ENCODE data around the gene PRM3. TPM values are rescaled to one million over a fixed set of nuclear protein-coding genes. Genes with fewer than 3 reads are reported as not detected.

The PRM3 gene
- total RNA-seq, 2 donors from 2014 or later = not detected

DNA sequence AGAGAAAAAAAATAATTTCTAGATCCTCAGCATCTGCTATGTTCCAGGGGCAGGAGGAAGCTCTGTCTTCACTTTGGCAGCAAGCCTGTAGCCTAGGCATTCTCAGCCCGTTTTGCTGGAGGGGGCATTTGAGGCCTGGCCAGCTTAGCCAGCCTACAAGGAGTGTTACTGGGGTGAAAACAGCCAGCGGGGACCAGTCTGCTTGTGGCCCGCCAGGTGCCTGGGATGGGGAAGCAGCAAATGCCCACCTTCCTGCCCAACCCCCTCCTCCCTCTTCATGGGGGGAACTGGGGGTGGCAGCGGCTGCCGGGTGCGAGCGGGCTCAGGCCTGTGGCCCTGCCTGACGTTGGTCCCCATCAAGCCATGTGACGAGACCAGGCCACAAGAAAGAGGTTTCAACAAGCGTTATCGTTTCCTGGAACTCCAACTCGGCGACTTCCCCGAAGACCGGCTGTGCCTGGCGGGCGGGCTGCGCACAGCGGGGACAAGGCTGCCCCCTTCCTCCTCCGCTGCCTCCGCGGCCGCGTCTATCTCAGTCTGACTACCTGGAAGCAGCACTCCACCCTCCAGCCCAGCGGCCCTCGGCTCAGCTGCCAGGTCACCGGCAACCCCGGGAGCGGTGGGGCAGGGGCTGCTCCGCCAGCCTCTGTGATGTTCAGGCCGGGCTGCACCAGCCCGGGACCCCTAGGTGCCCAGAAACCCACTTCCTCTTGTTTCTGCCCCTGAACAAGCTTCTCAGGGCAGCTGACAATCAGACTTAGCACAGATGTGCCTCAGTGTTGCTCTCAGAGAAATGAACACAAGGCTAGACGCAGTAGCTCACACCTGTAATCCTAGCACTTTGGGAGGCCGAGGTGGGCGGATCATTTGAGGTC lies 40.3 kb downstream of the PRM3 start:
- ATAC-seq (peak; percentile 90), DNase-seq (peak; percentile 62 to 70 (median 68))
- peak overlapping the region; percentile 99 for H3K27ac Mint-ChIP-seq
- H3K27me3 Mint-ChIP-seq = no peaks in the 10 kb centered on the region
- peaks cover 42% of the 10 kb centered on the region for H3K4me1 Mint-ChIP-seq
- H3K9me3 ChIP-seq (ENCODE audit: control insufficient read depth, low read length, poor library complexity, severe bottlenecking) = no peaks in the 10 kb centered on the region
- no peaks in the 10 kb centered on the region for H3K36me3 Mint-ChIP-seq (ENCODE audit: low read depth)
- H3K4me3 Mint-ChIP-seq = peak overlapping the region; percentile 78

DNA sequence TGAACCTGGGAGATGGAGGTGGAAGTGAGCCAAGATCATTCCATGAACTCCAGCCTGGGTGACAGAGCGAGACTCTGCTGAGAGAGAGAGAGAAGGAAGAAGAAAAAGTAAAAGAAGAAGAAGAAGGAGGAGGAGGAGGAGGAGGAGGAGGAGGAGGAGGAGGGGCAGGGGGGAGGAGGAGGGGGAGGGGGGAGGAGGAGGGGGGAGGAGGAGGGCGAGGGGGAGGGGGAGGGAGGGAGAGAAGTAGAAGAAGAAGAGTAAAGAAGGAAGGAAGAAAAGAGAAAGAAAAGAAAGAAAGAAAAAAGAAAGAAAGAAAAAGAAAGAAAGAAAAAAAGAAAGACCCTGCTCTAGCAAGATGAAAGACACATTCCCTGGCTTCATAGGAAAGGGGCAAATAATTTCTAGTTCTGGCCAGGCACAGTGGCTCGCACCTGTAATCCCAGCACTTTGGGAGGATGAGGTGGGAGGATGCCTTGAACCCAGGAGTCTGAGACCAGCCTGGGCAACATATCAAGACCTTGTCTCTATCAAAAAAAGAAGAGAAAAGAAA lies 41.1 kb downstream of the PRM3 start:
- ATAC-seq = no peak
- H3K36me3 Mint-ChIP-seq (ENCODE audit: low read depth) = no peaks in the 10 kb centered on the region
- DNase-seq = no peak
- H3K27ac Mint-ChIP-seq = peak overlapping the region; percentile 99
- H3K4me3 Mint-ChIP-seq = peak overlapping the region; percentile 78
- no peaks in the 10 kb centered on the region for H3K9me3 ChIP-seq (ENCODE audit: control insufficient read depth, low read length, poor library complexity, severe bottlenecking)
- peaks cover 42% of the 10 kb centered on the region for H3K4me1 Mint-ChIP-seq
- H3K27me3 Mint-ChIP-seq = no peaks in the 10 kb centered on the region

DNA sequence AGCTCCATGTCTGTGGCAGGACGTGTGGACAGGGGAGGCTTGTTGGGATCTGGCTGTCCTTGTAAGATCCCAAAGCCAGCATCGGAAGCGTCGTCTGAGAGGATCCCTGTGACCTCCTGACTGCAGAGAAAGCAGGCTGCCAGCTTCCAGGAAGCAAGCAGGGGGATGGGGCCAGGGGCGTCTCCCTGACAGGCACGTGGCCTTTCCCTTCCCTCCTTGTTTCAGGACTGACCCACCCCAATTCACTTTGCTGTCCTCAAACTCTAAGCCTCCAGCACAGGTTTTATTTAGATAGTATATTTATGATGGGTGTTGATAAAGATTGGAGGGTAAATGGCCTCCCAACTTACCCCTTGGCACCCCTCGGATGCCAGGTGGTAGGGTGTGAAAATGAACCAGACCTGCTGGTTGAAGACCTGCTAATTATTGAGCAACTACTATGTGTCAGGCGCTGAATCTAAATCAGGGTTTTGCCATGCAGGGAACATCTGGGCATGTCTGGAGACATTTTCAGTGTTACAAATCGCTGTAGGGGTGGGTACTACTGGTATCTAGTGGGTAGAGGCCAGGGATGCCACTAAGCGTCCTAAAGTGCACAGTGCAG lies 42.0 kb downstream of the PRM3 start:
- no peaks in the 10 kb centered on the region for H3K9me3 ChIP-seq (ENCODE audit: control insufficient read depth, low read length, poor library complexity, severe bottlenecking)
- ATAC-seq = no peak
- Mint-ChIP-seq H3K27ac (peak overlapping the region; percentile 99), H3K36me3 (ENCODE audit: low read depth) (no peaks in the 10 kb centered on the region), H3K4me3 (peak overlapping the region; percentile 5), H3K27me3 (no peaks in the 10 kb centered on the region), H3K4me1 (peaks cover 42% of the 10 kb centered on the region)
- no peak for DNase-seq

DNA sequence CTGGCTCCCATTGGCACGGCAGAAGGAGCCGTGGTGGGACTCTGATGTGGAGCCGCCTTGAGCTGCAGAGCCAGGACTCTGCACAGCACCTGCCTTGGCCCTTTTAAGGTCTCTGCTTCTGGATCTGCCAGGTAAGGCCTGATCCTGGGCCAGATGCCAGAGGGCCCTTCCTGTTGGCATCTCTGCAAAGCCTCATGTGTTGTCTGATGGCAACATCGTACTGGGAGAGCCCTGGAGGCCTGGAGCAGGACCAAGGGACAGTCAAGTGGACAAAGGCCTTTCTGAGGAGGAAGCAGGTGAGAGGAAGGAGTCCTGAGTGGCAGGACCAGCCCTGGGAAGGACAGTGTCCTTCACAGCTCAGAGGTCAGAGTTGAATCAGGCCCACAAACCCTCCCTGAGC lies 43.5 kb downstream of the PRM3 start:
- H3K4me3 Mint-ChIP-seq = peak overlapping the region; percentile 28
- peaks cover 41% of the 10 kb centered on the region for H3K4me1 Mint-ChIP-seq
- peak overlapping the region; percentile 99 for H3K27ac Mint-ChIP-seq
- no peaks in the 10 kb centered on the region for H3K9me3 ChIP-seq (ENCODE audit: control insufficient read depth, low read length, poor library complexity, severe bottlenecking)
- no peaks in the 10 kb centered on the region for H3K36me3 Mint-ChIP-seq (ENCODE audit: low read depth)
- DNase-seq = no peak
- no peaks in the 10 kb centered on the region for H3K27me3 Mint-ChIP-seq
- ATAC-seq = no peak

DNA sequence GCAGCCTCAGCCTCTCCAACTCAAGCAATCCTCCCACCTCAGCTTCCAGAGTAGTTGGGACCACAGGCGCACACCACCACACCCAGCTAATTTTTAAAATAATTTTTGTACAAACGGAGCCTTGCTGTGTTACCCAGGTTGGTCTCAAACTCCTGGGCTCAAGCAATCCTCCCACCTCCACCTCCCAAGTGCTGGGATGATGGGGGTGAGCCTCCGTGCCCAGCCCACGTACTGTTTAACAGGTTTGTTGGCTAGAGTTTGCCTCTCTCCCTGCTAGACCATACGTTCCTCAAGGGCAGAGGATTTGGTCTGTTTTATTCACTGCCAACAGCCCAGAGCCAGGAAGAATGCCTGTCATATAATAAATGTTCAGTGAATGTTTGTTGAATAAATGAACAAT lies 44.0 kb downstream of the PRM3 start:
- no peak for ATAC-seq
- Mint-ChIP-seq H3K27me3 (no peaks in the 10 kb centered on the region), H3K27ac (peak overlapping the region; percentile 88), H3K36me3 (ENCODE audit: low read depth) (no peaks in the 10 kb centered on the region), H3K4me3 (no peak overlapping the region), H3K4me1 (peaks cover 42% of the 10 kb centered on the region)
- no peaks in the 10 kb centered on the region for H3K9me3 ChIP-seq (ENCODE audit: control insufficient read depth, low read length, poor library complexity, severe bottlenecking)
- DNase-seq = no peak

DNA sequence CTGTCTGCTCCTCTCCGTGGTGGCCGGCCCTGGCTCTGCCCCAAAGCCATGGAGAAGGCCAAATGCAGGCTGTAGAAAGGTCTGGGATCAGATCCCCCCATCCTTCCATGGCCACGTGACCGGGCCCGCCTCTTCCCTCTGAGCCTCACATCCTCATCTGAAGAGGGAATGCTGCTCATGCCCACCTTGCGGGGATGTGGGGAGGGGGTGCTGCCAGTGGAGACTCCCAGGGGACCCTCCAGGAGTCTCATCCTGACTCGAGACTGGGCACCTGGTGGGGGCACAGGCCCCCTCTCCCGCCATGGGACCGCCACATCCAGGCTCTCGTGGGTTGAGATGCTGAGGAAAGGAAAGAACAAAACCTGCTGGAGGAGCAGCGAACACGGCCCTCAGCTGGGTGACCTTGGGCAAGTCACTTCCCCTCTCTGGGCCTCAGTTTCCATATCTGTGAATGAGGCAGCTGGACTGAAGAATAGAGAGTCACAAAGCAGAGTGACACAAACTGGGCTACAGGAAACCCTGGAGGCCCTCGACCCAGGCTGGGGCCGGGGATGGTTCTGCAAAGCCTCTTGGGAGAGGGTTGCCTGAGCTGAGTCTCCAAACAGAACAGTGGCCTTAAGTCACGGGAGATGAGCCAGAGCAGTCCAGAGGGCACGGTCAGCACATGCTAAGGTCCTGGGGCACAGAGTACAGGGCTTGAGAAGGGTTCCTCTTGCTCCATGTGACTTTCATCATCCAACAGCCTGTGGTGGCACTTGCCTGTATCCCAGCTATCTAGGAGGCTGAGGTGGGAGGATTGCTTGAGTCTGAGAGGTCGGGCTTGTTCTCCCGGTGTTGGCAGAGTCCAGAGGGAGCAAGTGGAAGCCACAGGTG lies 47.5 kb downstream of the PRM3 start:
- Mint-ChIP-seq H3K4me1 (peaks cover 28% of the 10 kb centered on the region), H3K4me3 (peak overlapping the region; percentile 86), H3K27me3 (no peaks in the 10 kb centered on the region), H3K27ac (peak overlapping the region; percentile 96), H3K36me3 (ENCODE audit: low read depth) (no peaks in the 10 kb centered on the region)
- ATAC-seq (no peak), DNase-seq (no peak)
- no peaks in the 10 kb centered on the region for H3K9me3 ChIP-seq (ENCODE audit: control insufficient read depth, low read length, poor library complexity, severe bottlenecking)

DNA sequence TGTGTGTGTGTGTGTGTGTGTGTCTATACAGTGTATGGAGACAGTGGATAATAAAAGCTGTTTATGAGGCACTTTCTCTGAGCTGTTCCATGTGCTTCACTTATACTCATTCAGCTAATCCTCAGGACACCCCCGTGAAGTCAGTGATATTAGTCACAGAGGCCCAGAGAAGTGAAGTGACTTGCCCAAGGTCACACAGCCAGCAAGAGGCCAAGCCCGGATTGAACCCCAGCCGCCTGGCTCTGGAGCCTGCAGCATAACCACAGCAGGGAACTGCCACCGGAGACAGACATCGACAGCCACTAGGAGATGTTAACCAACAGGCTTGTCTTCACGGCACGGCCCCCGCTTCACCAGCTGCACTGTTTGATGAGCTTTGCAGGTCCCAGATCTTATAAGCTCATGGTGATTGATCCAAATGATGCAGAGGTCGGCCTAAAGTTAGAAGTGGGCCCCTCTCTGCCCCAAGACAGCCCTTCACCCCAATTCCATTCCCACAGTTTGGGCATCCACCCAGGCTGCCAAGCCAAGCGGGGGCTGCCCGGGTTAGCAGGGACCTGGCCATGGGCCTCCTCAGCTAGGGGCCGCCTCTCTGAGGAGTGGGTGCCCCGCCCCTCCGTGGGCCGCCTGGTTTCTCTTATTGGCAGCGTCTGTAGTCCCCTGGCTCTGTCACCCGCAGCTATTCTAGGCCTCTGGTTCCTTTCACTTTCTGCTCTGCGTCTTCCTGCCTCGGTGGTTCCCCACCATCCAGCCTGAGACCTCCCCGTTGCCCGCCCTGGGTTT lies 48.3 kb downstream of the PRM3 start:
- H3K27ac Mint-ChIP-seq = peak overlapping the region; percentile 96

DNA sequence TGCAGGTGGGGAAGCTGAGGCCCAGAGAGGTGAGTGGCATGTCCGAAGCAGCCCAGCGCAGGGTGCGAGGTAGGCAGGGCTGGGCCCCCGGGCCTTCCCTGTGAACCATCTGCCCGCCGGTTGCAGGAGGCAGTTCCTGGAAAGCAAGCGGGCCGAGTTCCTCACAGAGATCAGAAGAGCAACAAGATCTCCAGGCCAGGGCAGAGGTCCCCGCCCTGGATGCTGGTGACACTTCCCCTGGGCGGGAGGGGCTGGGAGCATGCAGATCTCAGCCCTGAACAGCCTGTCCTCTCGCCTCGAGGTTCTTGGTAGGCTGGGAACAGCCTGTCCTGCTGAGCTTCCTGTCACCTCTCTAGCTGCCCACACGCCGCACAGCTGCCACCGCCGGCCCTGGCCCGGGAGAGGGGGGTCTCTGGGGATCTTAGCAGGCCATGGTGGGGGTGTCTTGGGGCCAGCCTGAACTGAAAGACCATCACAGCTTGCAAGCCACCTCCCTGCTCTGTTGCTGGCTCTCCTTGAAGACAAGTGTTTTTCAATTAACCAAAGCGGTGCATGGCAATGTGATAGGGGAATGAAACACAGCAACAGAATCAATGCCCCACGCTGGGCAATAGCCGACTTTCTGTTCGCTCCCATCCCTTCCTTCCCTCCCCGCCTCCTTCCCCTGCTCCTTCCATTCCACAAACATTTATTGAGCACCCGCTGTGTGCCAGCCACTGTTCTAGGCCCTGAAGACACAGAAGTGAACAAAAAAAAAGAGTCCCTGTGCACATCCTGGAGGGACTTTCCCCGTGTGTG lies 49.1 kb downstream of the PRM3 start:
- Mint-ChIP-seq H3K36me3 (ENCODE audit: low read depth) (peaks cover 3% of the 10 kb centered on the region), H3K4me1 (peaks cover 34% of the 10 kb centered on the region), H3K27ac (peak overlapping the region; percentile 96), H3K4me3 (peak overlapping the region; percentile 86), H3K27me3 (no peaks in the 10 kb centered on the region)
- DNase-seq (peak; percentile 18 to 36 (median 30)), ATAC-seq (peak; percentile 42)
- H3K9me3 ChIP-seq (ENCODE audit: control insufficient read depth, low read length, poor library complexity, severe bottlenecking) = no peaks in the 10 kb centered on the region

More for the DNA sequence above, 48.3 kb downstream of the PRM3 start:
- Mint-ChIP-seq H3K4me3 (peak overlapping the region; percentile 86), H3K4me1 (peaks cover 31% of the 10 kb centered on the region), H3K36me3 (ENCODE audit: low read depth) (peaks cover 1% of the 10 kb centered on the region), H3K27me3 (no peaks in the 10 kb centered on the region)
- DNase-seq (peak; percentile 62 to 67 (median 63)), ATAC-seq (peak; percentile 85)
- H3K9me3 ChIP-seq (ENCODE audit: control insufficient read depth, low read length, poor library complexity, severe bottlenecking) = no peaks in the 10 kb centered on the region

Other genes starting within 250 kb of the PRM3 start
- gene SOCS1, start 17.4 kb downstream of the PRM3 start, total RNA-seq = 10 to 100 TPM; 42.1 to 49.5 TPM
- gene TNP2, start 4.3 kb downstream of the PRM3 start, total RNA-seq = not detected
- not detected for gene PRM2, start 2.9 kb upstream of the PRM3 start, total RNA-seq
- gene PRM1, start 7.7 kb upstream of the PRM3 start, total RNA-seq = not detected
- gene RMI2, start 71.8 kb upstream of the PRM3 start, total RNA-seq = 1 to 10 TPM; 1.4 to 2.1 TPM

All from T-helper 17 cell (primary cell).